ENCODE measurements around the gene CKB. TPM values are rescaled to one million over a fixed set of nuclear protein-coding genes. Genes with fewer than 3 reads are reported as not detected.
A peak's percentile ranks its signal among the peaks of the same experiment; 100 is the strongest.

CKB gene
- total and polyA plus RNA-seq, 9 of the 15 experiments (the other 6 are each of a cell fraction or from before 2014, with no cell fraction given): 23.9 to 692 (median 132) TPM

GRCh38 chr14:103521438-103521950 is 1.1 kb downstream of the CKB start (continued):
- no peak for TF ChIP-seq E2F8 (IDR thresholded peaks at IDR 0.05; ENCODE audit: low read depth, partially characterized antibody)

GRCh38 chr14:103520657-103521437 is 1.8 kb downstream of the CKB start:
- 0% methylated on average over 4 of the region's 66 CpGs for WGBS (ENCODE audit: insufficient coverage, low coverage, missing lambda C conversion rate)
- peaks cover 41 to 85% of the 10 kb centered on the region in 2 experiments for H3K4me1 ChIP-seq (replicated peaks in 1 of 2; ENCODE audit: control insufficient read depth in 2 of 2, insufficient read depth in 2 of 2, low read length in 2 of 2)
- in situ Hi-C loops (cut with MboI): no loop called here
- H3K9ac ChIP-seq (ENCODE audit: insufficient read depth in 1 of 2, low read depth in 2 of 2, low read length in 2 of 2): peak overlapping the region; percentile 73 to 93; a peak in 3 of 4 replicates
- ATAC-seq (peak; percentile 74), FAIRE-seq (no peak), DNase-seq (ENCODE audit: extremely low read depth in 1 of 4, low spot score in 3 of 4) (peak; percentile 76 to 88 (median 82))
- H3K4me3 ChIP-seq: peak overlapping the region; percentile 60
- H2AFZ ChIP-seq (ENCODE audit: low read depth, low read length): peak overlapping the region; percentile 45; the same call in 1 of the 2 replicates
- no TSS peak for BruUV-seq (replicated peaks)
- CTCF ChIA-PET (ENCODE audit: low intra/inter-chr PET ratio): no interaction called here
- H3K36me3 ChIP-seq (ENCODE audit: control insufficient read depth, insufficient read depth, low read length): peaks cover 23% of the 10 kb centered on the region; the same call in 1 of the 3 replicates
- no peaks in the 10 kb centered on the region for H3K9me1 ChIP-seq (ENCODE audit: control insufficient read depth, insufficient read depth, low read length)
- peak overlapping the region; percentile 83 for H3K27ac ChIP-seq (ENCODE audit: extremely low read depth, low read depth, low read length)
- H3K4me2 ChIP-seq (ENCODE audit: insufficient read depth, low read length): peak overlapping the region; percentile 78
- intact Hi-C loops (cut with micrococcal nuclease): loop anchor here (10.0 kb wide), 1 partner anchor 126 kb away; no protein-coding TSS in a partner anchor
- no peaks in the 10 kb centered on the region for H3K9me3 ChIP-seq (replicated peaks; ENCODE audit: control insufficient read depth, insufficient read depth, low read depth, low read length)
- POLR2A ChIA-PET: interaction anchor here (0.6 to 2.5 kb wide), 9 partner anchors 10 to 684 kb away, joined by 3 to 12 read pairs (median 3); no protein-coding TSS in a partner anchor
- H3K27me3 ChIP-seq (ENCODE audit: control insufficient read depth in 2 of 2, insufficient read depth in 2 of 2, low read length in 2 of 2): no peaks in the 10 kb centered on the region
- H4K20me1 ChIP-seq (replicated peaks; ENCODE audit: control insufficient read depth, insufficient read depth, low read length): peaks cover 13% of the 10 kb centered on the region; the same call in 1 of the 2 replicates
- H3K79me2 ChIP-seq (ENCODE audit: control insufficient read depth, insufficient read depth, low read length): peaks cover 23% of the 10 kb centered on the region
- TF ChIP-seq ZNF263 (CRISPR knock-in tag; IDR thresholded peaks at IDR 0.05; ENCODE audit: borderline replicate concordance): peak; percentile 89
- TF ChIP-seq KDM5B (IDR thresholded peaks at IDR 0.05; ENCODE audit: insufficient replicate concordance, low read depth, low read length): peak; percentile 10
- no peak for TF ChIP-seq DNMT1 (IDR thresholded peaks at IDR 0.05)
- 0 out of 4 replicates have a peak, but pooled peaks of 1 of the 2 experiments have one; percentile 28 for TF ChIP-seq ZNF639 (CRISPR knock-in tag; conservative IDR thresholded peaks at IDR 0.05 in 1 of 2, IDR thresholded peaks at IDR 0.05 in 1 of 2)
- TF ChIP-seq BMI1 (IDR thresholded peaks at IDR 0.05; ENCODE audit: low read length): no peak
- peak; percentile 73; the same call in 1 of the 2 replicates for TF ChIP-seq GABPB1 (CRISPR knock-in tag; IDR thresholded peaks at IDR 0.05)
- TF ChIP-seq ZBTB17 (CRISPR knock-in tag; IDR thresholded peaks at IDR 0.05): no peak
- TF ChIP-seq CHD2 (IDR thresholded peaks at IDR 0.05; ENCODE audit: low read depth, low read length): peak; percentile 43; the same call in 1 of the 2 replicates
- no peak for TF ChIP-seq ZNF449 (CRISPR knock-in tag; IDR thresholded peaks at IDR 0.05)
